Stromal cell of bone marrow (primary cell): ENCODE data around the gene RWDD3.

Experiments
- DNase-seq: peaks from one replicate; pipeline ENCODE4 v3.0.0-alpha.2; 2012; ENCODE audit warnings: low read depth

The RWDD3 gene

DNA sequence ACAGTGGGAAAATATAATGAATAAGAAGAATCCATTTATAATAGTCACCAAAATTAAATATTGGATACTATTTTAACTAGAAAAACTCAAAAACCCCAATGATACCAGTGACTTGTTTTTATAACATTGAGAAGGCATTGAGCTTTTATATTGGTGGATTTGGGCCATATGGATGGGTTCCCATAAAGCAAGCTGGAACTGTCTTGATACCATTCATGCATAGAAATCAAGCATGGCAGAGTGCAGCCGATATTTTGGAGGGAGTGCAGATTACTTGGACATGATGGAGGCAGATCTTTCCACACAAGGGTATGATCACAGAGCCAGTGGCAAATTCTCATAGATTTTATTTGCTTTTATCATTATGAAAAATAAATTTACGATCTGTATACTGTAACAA lies 3.8 kb upstream of the RWDD3 start:
- no peak for DNase-seq

GRCh38 chr1:95230768-95231191 lies 3.2 kb upstream of the RWDD3 start:
- no peak for DNase-seq

- DNase-seq = no peak
Measured at GRCh38 chr1:95232646-95233318, 1.2 kb upstream of the RWDD3 start.

DNA sequence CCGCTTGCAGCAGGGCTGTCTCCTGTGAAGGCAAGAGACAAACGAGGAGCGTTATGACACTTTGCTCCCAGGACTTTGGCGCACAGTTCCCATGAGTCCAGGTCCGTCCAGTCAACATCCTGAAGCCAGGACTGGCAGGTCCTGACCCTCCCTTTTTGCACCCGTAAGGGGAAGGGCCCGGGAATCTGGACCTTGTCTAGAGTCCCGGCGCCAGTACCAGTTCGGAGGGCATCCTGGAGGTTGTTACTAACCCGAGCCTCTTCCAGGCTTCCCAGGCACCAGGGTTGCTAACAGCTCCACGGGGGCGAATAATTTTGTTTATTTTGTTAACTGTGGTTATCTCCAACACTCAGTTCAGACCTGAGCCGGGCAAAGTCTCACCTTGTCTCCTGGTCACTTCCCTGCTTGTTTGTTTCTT lies 682 bp upstream of the RWDD3 start:
- no peak for DNase-seq

GRCh38 chr1:95236784-95237575 lies 3.0 kb downstream of the RWDD3 start:
- DNase-seq = no peak

DNA sequence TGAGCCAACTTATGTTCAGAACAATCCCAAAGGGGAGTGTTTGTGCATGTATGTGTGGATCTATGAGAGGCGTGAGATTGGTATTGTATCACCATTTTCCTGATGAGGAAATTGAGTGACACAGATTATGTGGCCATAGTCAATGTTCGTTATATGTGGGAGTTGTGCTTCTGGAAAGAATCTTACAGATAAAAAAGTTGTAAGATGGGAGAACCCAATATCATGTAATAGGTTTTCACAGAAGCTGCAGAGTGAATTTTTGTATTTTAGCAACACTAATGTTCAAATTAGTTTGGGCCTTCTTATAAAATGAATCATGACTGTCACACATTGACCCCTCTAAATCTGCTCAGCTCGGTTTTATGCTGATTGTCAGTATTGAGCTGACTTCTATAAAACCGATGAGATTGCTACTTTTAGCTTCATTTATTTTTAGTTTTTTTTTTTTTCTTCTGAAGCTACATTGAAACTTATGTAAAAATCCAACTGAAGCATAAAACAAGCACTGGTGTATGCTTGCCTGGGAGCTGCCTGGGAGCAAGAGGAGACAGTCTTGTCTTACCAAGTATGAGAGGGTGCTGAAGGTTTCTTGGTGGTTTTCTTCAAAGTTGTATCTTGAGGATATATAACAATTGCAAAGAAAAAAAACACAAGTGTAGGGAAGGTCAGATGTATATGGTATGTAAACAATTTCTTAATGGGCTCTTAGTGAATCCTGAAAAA lies 4.1 kb downstream of the RWDD3 start:
- DNase-seq = no peak

- no peak for DNase-seq
Measured at GRCh38 chr1:95245029-95245428, 11.0 kb downstream of the RWDD3 start.

- no peak for DNase-seq
Measured at GRCh38 chr1:95246511-95246910, 12.5 kb downstream of the RWDD3 start.

DNA sequence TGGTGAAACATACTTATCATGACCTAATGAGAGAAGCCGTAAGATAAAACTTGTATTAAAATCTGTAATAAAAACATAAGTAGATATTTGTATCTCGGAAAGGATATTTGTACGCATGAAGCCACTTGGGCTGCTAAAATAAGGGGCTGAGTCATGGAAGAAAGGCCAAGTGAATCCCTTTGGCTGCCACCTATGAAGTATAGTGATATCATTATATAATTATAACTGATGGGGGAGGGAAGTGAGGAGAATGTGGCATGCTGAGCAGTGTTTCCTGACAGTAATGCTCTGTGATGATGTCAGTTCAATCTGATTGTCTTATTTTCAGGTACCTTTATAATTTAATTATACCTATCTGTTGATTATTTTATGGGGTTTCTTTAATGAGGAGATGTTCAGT lies 13.6 kb downstream of the RWDD3 start:
- no peak for DNase-seq

DNA sequence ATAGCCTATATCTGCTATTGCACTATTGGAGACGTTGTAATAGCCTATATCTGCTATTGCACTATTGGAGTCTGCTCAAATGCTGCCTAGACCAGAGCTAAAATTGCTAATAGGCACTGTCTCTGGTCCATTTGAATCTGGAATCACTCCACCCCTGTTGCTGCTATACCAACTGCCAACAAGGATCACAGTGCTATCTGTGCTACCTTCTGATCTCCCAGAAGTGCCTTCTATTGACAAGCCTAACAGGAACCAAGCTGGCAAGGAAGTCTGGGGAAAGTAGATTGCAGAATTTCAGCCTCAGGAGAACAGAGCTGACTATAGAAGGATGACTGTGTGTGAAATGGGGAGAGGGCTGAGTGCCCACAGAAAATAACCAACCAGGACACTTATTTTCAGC lies 15.9 kb downstream of the RWDD3 start:
- DNase-seq = no peak

GRCh38 chr1:95252422-95252821 lies 18.4 kb downstream of the RWDD3 start:
- no peak for DNase-seq

GRCh38 chr1:95254959-95255358 lies 20.9 kb downstream of the RWDD3 start:
- DNase-seq = no peak

DNA sequence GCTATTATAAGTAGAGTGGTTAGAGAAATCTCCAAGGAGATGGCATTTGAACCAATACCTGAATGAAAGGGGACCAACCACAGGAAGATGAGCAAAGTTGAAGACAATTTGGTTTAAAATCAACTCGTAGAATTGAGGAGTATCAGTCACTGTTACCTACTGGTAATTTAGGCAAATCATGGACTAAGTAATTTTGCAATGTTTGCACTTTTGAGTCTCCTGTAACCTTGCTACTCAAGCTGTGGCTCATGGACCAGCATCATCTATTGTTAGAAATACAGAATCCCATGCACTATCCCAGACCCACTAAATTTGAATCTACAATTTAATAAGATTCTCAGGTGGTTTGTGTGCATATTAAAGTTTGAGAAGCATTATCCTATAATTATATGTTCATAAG lies 21.8 kb downstream of the RWDD3 start:
- DNase-seq = no peak

DNA sequence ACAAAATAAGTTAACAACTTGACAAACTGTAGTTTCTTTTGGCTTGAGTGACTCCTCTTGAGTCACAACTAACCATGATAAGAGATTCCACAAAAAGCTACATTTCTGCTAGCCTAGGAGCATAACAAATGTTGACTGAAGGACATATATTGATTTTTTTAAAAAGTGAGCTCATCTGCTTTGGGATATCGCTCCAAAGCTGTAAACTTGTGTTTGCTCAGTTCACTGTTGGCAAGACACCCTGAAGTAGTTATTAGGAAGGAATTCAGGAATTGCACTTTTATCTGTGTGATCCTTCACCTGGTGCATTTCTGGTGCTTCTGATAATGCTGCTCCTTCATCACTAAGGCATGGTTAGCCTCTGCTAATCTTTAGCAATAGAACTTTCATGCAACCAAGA lies 23.7 kb downstream of the RWDD3 start:
- DNase-seq = no peak

DNA sequence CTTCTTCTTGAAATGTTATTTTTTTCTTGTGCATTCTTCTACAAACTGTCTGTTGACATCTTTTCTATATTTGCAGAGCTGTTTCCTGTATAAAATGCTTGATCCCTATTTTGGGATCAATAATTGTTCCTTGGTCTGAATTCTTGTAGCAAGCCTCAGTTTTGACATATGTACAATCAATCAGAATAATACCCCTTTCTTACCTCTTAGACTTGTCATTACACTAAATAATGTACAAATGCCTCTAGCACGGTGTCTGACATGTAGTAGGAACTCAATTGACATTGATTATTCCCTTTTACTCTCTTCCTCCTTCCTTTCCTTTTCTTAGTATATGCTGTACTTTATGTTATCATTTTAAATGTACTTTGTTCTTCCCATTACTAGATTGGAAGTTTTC lies 25.2 kb downstream of the RWDD3 start:
- DNase-seq = no peak

DNA sequence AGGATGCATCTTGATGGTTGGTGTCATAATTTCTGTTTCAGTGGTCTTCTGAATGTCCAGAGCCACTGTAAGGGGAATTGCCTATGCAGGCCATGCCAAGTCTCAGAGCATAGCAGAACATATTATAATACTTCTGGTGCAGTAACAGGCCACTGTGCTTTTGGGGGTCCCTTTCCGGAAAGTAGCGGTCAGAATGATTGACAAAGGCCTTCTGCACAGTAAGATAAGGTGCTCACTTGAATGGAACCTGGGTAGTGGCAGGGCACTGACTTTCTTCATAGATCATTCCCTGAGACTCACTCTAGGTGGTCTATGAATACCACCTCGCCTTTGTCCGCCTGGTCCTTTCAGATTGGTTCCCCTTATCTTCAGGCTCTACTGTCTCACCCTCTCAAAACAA lies 28.9 kb downstream of the RWDD3 start:
- no peak for DNase-seq

DNA sequence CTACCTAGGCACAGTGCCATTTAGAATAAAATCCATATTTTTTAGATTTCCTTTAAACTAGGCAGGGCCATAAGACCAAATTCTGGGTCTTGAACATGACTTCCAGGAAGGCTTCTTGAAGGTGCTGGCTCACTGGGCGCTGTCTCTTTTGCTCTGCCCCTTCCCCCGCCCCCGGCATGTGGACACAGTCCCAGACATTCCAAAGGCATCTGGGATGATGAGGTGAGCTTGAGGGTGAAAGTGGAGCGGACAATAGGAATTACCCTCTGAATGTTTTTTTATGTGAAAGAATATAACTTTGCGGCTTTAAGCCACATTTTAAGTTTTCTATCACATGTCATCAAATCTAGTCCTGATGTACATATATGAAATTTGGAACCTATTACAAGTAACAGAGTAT lies 29.4 kb downstream of the RWDD3 start:
- no peak for DNase-seq

DNA sequence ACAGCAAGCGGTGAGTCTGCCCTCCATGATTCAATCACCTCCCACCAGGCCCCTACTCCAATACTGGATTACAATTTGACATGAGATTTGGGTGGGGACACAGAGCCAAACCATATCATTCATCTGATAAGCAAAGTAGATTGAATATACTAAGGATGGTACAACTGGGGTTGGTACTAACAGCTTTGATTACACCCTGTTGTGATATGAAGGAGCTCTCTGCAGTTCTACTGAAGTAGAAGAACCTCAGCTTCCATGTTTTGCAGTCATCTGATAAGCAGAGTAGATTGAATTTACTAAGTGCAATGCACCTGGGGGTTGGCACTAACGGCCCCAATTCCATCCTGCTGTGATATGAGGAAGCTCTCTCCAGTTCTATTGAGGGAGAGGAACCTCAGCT lies 31.1 kb downstream of the RWDD3 start:
- DNase-seq = no peak

GRCh38 chr1:95276429-95276828 lies 42.4 kb downstream of the RWDD3 start:
- no peak for DNase-seq

DNA sequence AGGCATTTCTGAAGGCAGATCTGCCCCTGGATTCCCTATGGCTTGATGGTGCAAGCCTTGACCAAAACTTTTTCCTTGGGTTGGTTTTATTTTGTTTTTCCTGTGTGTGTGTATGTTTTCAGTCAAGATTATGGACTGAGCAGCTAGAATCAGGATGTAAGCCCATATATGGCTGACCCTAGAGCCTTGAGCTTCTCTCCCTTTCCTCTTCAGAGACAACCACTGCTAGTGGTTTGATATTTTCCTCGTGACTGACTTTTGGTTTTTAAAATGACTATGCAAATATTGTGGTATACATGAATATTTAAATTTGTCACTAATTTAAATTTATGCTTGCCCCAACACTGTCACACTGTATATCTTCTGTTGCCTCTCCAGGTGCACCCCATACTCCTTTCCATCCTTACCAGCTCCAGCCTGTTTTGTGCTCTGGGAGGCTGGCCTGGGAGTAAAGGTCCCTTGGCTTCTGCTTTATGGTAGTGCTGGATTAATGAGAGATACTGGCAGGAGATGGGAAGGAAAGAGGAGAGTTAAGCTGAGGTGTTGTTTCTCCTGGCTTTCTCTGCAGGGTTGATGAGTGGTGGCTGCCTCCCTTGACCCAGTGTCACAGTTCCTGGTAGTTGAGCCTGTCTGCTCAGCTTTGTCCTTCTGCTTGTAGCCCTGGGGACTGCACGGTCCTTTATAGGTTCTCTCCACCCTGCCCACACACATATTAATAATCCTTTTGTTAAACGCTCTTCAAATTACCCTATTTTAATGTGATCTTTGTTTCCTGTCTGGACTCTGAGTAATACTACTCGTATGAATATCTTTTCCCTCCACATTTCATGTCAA lies 44.4 kb downstream of the RWDD3 start:
- no peak for DNase-seq

- DNase-seq = no peak
Measured at GRCh38 chr1:95281781-95282517, 47.9 kb downstream of the RWDD3 start.

- DNase-seq = no peak
Measured at GRCh38 chr1:95282518-95282895, 48.5 kb downstream of the RWDD3 start.
